GM15510 (cell line): ENCODE data around the gene TMEM184A.

Source experiments
- POLR2A ChIP-seq: IDR thresholded peaks from 3 replicates; pipeline ENCODE4 v1.6.1; 2011; ENCODE audit warnings: borderline replicate concordance; ENCODE audit not compliant: insufficient read length; ENCODE audit errors: extremely low read depth

The TMEM184A gene

DNA sequence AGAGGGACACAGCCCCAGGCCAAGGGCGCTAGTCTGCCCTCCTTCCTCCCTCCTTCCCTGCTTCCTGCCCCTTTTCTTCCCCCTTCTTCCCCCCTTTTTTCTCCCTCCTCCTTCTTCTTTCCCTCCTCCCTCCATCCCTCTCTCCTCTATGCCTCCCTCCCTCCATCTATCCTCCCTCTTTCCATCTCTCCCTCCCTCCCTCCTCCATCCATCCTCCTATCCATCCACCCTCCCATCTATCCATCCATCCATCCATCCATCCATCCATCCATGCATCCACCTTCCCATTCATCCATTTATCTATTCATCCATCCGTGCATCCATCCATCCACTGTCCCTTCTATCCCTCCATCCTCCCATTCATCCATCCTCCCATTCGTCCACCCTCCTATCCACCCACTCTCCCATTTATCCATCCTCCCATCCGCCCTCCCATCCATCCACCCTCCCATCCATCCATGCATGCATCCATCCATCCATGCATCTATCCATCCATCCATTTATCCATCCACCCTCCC, 38.0 kb upstream of the TMEM184A start:
- no peak for TF ChIP-seq POLR2A

DNA sequence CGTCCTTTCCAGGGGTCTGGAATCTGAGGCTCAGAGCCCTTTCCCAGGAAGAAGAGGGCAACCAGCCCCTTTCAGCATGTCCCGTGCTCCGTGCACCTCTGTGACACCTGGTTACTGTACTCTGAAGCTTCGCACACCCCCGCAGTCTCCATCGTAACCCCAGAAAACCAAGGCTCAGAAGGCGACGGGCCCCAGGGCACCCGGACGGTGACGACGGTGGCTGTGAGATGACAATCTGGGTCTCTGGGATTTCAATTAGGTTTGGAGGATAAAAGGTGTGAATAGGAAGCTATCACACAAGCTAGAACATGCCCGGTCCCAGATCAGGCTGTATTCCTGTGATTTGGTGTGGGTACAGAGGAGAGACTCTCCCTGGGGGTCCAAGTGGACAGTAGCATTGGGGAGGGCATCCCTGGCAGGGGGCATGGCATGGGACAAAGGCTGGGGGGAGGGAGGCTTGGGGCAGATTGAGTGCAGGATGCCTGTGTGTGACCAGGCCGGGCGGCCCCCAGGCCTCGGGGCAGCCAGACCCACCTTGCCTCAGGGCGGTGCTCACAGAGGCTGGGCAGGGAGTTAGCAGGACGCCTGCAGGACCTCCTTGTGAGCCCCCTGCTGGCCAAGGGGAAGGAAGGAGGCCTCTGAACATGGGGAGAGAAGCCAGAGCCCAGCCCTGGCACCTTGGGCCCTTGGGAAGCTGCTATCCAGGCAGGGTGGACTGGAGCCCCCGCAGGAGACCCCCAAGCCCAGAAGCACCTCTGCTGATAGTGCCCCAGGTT, 37.3 kb upstream of the TMEM184A start:
- TF ChIP-seq POLR2A = no peak

DNA sequence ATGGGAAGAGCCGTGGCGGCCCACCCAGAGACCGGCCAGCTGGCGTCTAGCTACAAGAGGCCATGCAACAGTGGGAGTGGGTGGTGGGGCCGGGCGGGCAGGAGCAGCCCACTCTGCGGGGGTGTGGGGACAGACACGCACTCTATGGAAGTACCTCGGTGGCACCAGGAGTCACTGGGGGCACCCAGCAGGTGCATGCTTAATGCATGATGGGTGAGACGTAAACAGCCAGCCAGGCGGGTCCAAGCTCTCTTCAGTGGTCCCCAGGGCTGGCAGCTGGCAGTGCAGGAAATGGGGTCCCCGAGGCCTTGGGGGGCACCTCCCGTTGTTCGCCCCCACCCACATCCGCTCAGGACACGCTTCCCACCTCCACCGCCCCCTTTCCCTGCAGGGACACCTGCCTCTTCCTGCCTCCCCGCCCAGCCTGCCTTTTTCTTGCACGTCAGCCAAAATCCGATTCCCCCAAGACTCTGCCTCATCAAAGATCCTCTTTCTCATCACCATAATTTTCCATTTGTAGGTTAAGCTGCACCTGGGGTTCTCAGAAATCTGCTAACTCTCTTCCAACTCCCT, 36.4 kb upstream of the TMEM184A start:
- TF ChIP-seq POLR2A = no peak

DNA sequence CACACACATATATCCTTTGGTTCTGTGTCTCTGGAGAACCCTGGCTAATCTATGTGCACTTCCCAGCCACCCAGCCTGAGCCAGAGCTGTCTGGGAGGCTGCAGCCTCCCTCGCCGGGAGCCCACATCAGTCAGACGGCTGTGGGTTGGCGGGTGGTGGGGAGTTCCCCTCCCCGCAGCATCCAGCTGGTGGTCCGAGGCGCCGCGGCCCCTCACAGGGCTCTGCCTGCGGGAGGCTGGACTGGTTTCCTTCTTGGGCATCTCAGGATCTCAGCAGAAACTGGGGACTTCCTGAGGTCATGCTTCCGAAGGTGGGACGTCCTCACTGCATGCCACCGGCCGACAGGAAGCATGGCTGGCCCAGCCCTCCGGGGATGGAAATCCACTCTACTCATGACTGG, 35.9 kb upstream of the TMEM184A start:
- TF ChIP-seq POLR2A = no peak

DNA sequence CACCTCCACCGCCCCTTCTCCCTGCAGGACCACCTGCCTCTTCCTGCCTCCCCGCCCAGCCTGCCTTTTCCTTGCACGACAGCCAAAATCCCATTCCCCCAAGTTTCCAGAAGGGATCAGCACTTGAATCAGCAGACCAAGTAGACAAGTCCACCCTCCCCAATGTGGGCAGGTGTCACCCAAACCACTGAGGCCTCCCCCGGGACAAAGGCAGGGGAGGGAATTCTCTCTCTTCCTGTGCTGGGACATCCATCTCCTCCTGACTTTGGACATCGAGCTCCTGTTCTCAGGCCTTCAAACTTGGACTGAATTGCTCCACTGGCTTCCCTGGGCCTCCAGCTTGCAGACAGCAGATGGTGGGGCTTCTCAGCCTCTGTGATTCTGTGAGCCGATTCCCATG, 35.4 kb upstream of the TMEM184A start:
- no peak for TF ChIP-seq POLR2A

DNA sequence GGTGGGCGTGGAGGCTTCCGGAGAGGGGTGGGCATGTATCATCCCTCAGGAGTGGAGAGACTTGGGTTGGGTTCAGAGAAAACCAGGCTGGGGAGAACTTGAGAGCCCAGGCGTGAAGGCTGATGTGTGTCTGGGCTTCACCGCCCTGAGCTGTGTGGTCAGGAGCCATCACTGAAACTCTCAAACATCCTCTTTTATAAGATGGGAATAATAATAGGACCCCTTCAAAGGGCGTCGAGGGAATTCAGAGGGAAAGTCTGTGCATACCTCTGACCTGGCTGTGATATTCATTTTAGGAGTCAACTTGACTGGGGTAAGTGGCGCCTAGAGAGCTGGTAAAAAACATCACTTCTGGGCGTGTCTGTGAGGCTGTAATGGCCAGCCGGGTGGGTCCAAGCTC, 34.9 kb upstream of the TMEM184A start:
- no peak for TF ChIP-seq POLR2A

DNA sequence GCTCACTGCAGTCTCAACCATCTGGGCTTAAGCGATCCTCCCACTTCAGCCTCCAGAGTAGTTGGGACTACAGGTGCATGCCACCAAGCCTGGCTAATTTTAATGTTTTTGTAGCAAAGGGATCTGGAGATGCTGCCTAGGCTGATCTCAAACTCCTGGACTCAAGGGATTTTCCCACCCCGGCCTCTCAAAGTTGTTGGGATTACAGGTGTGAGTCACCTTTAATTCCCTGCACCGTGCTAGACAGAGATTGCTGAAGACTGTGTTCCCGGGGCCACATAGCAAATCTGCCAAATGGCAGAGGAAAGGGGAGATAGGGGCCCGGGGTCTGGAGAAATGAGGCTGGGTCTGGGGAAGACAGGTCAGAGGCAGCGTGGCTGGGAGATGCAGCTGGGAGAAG, 34.5 kb upstream of the TMEM184A start:
- TF ChIP-seq POLR2A = no peak

DNA sequence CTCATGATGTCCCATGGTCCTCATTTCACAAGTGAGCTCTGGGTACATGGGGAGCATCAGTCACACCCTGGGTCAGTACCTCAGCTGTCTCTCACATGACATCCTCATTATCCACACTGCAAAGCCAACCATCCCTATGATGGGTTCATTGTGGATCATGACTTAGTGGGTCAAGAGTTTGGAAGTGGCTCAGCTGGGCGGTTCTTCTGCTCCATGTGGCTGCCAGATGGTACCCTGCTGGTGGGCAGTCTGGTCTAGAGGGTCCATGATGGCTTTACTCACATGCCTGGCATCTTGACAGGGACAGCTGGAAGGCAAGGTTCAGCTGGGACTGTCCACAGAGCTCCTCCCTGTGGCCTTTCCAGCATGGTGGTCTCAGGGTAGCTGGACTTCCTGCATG, 33.0 kb upstream of the TMEM184A start:
- TF ChIP-seq POLR2A = no peak

DNA sequence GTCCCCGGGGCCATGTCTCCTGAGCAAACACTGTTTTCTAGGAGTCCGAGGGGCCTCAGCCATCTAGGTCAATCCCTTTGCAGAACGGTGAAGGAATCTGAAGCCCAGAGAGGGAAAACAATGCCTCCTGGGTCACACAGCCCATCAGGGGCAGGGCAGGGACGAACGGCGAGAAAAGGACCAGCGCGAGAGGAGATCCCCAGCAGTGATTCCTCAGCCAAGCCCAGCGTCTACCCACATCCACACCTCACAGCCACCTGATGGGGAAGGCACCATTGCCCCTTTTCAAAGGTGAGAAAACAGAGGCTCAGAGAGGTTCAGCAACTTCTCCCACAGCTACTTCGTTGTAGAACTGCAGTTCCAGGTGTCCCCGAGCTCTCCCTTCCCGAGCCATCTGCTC, 31.7 kb upstream of the TMEM184A start:
- no peak for TF ChIP-seq POLR2A

DNA sequence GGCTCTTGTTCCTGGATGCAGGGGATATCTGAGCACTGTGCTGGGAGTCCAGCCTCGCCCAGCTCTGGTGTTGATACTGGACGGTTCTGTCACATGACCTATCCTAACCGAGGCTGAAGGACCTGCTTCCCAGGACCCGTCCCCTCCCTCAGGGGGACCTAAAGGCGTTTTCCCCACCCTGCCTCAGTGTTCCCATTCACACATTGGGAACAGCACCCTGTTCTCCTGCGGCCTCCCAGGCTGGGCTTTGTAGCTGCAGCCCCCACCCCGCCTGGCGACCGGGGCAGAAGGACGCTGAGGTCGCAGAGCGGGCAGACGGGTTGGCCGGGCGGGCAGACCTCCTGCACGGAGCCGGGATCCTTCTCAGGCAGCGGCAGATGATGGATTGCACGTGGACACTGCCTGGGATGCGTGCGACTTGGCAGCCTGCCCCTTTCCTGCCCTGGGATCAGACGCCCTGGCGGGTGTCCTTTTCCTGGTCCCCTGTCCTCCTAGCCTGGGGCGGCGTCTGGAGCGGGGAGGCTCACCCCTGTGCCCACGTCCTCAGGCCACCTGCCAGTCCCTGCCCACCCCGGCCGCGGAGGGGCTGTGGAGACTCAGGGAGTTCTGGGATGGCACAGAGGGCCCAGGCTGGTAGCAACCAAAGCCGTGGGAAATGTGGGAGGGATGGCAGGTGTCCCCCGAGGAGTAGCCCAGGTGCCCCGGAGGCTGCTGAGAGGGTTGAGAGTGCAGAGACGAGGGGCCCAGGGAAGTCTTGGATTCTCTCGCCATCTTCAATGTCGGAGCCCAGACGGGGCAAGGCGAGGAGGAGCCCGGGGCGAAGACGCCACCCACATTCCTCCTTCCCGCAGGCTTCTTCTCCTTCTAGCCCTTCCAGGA, 31.1 kb upstream of the TMEM184A start:
- TF ChIP-seq POLR2A = no peak

DNA sequence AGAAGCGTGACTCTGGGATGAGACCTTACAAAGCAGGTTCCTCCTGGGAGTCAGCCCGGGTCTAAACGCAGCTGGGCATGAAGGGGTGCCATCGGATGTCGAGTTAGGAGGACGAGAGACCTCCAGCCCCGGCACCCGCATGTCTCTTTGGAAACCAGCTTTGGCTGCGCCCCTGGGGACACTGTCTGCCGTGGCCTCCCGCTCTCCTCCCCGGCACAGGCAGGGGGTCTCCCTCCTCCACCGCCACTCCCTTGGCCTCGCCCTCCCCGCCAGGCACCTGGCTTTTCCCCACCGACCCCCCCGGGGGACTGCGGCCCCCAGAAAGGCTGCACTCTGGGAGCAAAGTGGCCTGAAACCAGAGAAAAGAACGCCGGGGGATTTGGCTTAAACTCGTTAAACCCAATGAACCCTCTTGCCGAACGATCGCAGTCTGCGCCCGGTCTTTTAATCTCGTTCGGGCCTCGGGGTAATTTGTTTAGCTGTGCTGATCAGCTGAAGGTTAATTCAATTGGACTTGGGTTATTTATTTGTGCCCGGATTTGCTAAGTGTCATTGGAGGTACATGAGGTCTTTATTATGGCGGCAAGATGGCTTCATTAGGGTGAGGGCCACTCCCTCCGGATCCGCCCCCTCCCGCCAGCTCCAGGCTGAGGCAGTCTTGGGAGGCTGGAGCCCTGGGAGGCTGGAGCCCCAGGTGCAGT, 30.3 kb upstream of the TMEM184A start:
- TF ChIP-seq POLR2A = no peak

DNA sequence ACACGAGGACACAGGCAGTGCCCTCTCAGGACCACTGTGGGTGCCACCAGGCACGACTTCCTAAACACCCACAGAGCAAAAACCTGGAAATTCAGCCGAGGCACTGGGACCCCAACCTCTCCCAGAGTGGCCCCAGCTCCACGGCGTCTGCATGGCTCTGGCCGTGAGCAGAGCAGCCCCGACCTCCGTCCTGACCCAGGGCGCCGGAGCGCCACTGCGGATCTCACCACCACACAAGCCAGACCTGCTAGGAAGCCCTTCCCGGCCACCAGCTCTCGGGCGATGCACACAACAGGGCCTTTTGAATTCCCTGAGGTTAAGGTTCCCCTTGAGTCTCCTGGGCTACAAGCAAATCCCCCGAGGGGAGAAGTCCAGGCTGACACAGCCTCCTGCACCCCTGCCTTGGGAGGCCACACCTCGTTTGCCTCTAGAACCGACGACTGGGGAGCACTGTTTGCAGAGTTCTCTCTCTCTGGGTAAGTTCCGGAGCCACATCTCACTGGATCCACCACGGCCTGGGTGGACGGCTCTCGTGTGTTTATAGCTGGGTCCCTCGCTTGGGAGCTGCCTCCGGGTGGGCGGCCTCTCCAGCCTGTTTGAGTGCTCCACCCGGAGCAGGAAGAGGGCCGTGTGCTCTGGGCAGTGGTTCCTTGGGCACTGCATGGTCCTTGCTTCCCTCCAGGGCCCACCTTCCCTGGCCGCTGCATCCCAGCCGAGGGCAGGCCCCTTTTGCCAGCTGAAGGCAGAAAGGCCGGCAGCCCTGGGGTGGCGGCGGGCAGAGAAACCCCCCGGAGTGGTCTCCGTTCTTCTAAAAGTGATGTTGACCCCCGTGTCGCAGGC, 29.4 kb upstream of the TMEM184A start:
- no peak for TF ChIP-seq POLR2A

DNA sequence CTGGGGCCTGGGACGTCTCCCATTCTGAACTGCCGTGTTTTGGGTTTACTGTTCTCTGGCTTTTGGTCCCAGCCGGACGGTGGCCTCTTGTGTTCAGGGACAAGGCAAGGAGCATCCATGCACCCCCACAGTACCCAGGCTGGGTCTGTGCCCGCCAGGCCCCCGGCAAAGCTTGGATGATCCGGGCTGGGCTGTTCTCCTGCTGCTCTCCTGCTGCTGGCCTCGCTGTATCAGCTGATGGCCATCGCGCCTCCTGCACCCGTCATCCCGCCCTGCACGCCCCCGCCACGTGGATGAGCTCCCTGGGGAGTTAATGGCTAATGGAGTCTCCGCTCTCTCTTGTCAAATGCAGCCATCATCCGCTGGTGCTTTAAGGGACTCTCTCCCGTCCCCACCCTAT, 28.7 kb upstream of the TMEM184A start:
- no peak for TF ChIP-seq POLR2A
